H1 (cell line): ENCODE data around the gene SLC39A11.

ENCODE experiments used
- BACH1 ChIP-seq: IDR thresholded peaks from 2 replicates; pipeline ENCODE4 v1.6.1; 2012; ENCODE audit warnings: low read length, improper control_type of control experiment
- BRCA1 ChIP-seq: IDR thresholded peaks from 2 replicates; pipeline ENCODE4 v1.6.1; 2012; ENCODE audit warnings: low read depth, low read length, improper control_type of control experiment
- EP300 ChIP-seq, 2 experiments: IDR thresholded peaks; 1 replicate in 1 of 2; 2 replicates in 1 of 2; pipeline ENCODE4 v1.6.1; 2011 to 2012; ENCODE audit warnings: low read depth in 2 of 2, low read length in 2 of 2, mild to moderate bottlenecking in 2 of 2, borderline replicate concordance in 1 of 2, inconsistent platforms in 1 of 2, moderate library complexity in 1 of 2
- EZH2 ChIP-seq: fragments of 200-600 bp; sonication (generic); IDR thresholded peaks from 2 replicates; pipeline ENCODE4 v1.7.1; 2012; ENCODE audit warnings: low read depth, mild to moderate bottlenecking, moderate library complexity, low read length, inconsistent platforms; ENCODE audit not compliant: severe bottlenecking
- FOSL1 ChIP-seq: IDR thresholded peaks from 2 replicates; pipeline ENCODE4 v1.6.1; 2011; ENCODE audit warnings: mild to moderate bottlenecking, low read depth, low read length, moderate library complexity; ENCODE audit not compliant: insufficient read depth
- GTF2F1 ChIP-seq: IDR thresholded peaks from 2 replicates; pipeline ENCODE4 v1.6.1; 2012; ENCODE audit warnings: low read depth, low read length, improper control_type of control experiment, borderline replicate concordance
- RNF2 ChIP-seq: fragments of 200-900, 300-1000 bp; sonication (generic); IDR thresholded peaks from 2 replicates; pipeline ENCODE4 v1.7.1; 2016; ENCODE audit warnings: borderline replicate concordance, low read depth, mild to moderate bottlenecking, antibody characterized with exemption, low read length; ENCODE audit not compliant: poor library complexity, severe bottlenecking; ENCODE audit errors: missing control alignments
- SIN3A ChIP-seq, 2 experiments: IDR thresholded peaks in 1 of 2; conservative IDR thresholded peaks in 1 of 2; 2 replicates each; pipeline ENCODE4 v1.6.1; 2011 to 2012; ENCODE audit warnings: low read length in 2 of 2, improper control_type of control experiment in 1 of 2, low read depth in 1 of 2, mild to moderate bottlenecking in 1 of 2
- TF ChIP-seq, protein P1 (sequence below), 3 experiments: IDR thresholded peaks; 1 replicate in 2 of 3; 2 replicates in 1 of 3; pipeline versions ENCODE4 v1.5.1 to v1.6.1; 2011; ENCODE audit warnings: low read length in 3 of 3, mild to moderate bottlenecking in 3 of 3, inconsistent platforms in 2 of 3, low read depth in 1 of 3, moderate library complexity in 1 of 3; ENCODE audit not compliant: insufficient read depth in 1 of 3; ENCODE audit errors: control extremely low read depth in 1 of 3

DNA sequence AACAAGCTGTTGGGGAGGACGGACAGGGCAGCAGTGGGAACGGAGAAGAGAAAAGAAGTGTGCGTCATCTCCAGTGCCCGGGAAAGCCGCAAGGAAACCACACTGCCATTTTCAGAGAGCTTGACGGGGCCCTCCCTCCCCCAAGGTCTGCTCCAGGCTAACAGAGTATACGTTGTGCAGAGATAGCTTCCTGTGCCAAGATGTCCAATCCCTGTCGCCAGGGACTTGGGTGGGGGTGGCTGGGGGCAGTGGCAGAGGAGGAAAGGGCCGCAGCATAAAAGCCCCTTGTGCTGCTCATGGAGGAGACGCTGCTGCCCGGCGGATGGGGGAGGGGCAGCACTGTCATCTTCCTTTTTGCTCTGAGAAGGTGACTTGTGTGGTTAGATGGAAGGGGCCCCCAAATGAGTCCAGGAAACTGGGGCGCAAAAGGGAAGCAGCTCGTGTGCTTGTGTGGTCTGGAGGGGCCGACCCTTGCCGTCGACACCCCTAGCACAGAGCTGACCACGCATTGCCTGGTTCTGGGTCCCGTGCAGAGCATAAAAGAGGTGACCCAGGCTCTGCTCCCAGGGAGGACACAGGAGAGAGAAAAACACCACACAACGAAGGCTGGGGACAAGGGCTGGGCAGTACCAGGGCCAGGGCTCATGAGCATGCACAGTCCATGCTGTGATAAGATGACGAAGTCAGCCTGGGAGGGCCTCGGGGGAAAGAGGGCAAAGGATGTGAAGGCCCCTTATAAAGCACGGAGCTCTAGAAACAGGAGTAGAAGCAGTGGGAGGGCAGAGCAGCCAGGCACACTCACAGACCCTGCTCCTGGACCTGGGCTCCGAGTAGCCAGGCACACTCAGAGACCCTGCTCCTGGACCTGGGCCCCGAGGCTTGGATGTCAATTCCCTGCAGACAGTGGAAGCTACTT lies 372.7 kb downstream of the SLC39A11 start:
- TF ChIP-seq, protein P1, sequence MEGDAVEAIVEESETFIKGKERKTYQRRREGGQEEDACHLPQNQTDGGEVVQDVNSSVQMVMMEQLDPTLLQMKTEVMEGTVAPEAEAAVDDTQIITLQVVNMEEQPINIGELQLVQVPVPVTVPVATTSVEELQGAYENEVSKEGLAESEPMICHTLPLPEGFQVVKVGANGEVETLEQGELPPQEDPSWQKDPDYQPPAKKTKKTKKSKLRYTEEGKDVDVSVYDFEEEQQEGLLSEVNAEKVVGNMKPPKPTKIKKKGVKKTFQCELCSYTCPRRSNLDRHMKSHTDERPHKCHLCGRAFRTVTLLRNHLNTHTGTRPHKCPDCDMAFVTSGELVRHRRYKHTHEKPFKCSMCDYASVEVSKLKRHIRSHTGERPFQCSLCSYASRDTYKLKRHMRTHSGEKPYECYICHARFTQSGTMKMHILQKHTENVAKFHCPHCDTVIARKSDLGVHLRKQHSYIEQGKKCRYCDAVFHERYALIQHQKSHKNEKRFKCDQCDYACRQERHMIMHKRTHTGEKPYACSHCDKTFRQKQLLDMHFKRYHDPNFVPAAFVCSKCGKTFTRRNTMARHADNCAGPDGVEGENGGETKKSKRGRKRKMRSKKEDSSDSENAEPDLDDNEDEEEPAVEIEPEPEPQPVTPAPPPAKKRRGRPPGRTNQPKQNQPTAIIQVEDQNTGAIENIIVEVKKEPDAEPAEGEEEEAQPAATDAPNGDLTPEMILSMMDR (IDR thresholded peaks at IDR 0.05; ENCODE audit: control extremely low read depth in 1 of 3, insufficient read depth in 1 of 3, low read depth in 1 of 3, low read length in 3 of 3), result no peak
- TF ChIP-seq BRCA1, result no peak
- no peak for TF ChIP-seq GTF2F1
- TF ChIP-seq SIN3A (conservative IDR thresholded peaks at IDR 0.05 in 1 of 2, IDR thresholded peaks at IDR 0.05 in 1 of 2; ENCODE audit: low read depth in 1 of 2, low read length in 2 of 2), result no peak
- no peak for TF ChIP-seq FOSL1
- no peak for TF ChIP-seq RNF2
- no peak for TF ChIP-seq EZH2
- TF ChIP-seq EP300 (IDR thresholded peaks at IDR 0.05; ENCODE audit: borderline replicate concordance in 1 of 2, low read depth in 2 of 2, low read length in 2 of 2), result no peak
- TF ChIP-seq BACH1, result no peak
